ENCODE results near the gene FOXP1.

DNA sequence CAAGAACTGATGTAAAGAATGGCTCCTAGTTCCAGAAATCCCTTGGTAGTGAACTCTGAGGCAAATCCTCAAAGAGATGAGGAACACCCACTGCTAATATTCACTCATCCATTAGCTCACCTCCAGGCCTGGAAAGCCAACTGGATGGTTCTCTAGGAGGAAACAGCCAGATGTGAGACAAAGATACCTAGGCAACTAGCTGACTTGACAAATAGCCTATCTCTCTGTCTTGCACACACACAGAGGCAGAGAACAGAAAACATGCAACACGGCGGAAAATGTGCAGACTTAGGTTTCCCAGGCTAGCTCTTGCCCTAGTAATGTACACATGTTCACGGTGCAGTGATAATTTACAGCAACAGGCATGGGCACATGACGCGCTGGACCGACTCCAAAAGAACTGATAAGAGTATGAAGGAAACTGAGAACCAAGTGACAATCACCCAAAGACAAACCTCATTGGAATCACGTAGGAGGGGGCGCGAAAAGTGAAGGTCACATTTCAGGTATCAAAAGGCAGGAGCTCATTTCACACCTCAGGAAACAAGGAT lies 318.1 kb downstream of the FOXP1 start:
- TF ChIP-seq, protein P1, sequence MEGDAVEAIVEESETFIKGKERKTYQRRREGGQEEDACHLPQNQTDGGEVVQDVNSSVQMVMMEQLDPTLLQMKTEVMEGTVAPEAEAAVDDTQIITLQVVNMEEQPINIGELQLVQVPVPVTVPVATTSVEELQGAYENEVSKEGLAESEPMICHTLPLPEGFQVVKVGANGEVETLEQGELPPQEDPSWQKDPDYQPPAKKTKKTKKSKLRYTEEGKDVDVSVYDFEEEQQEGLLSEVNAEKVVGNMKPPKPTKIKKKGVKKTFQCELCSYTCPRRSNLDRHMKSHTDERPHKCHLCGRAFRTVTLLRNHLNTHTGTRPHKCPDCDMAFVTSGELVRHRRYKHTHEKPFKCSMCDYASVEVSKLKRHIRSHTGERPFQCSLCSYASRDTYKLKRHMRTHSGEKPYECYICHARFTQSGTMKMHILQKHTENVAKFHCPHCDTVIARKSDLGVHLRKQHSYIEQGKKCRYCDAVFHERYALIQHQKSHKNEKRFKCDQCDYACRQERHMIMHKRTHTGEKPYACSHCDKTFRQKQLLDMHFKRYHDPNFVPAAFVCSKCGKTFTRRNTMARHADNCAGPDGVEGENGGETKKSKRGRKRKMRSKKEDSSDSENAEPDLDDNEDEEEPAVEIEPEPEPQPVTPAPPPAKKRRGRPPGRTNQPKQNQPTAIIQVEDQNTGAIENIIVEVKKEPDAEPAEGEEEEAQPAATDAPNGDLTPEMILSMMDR (conservative IDR thresholded peaks at IDR 0.05 in 1 of 2, IDR thresholded peaks at IDR 0.05 in 1 of 2; ENCODE audit: low read depth in 1 of 2, low read length in 2 of 2), result no peak
- no peak for TF ChIP-seq EZH2 (IDR thresholded peaks at IDR 0.05; ENCODE audit: low read length, missing control alignments)

Measured in fibroblast of lung (primary cell).